Peyer's patch (tissue), 4 donors: Measurements from ENCODE around the gene VAV3. TPM values are rescaled to one million over a fixed set of nuclear protein-coding genes. Genes with fewer than 3 reads are reported as not detected.
"Not testable (repeated sequence)": the region's sequence is repeated elsewhere in the genome, so short reads cannot be mapped to it uniquely, and the experiment has no call there.

Experiments
- DNase-seq, 3 donors: peaks; one replicate each; pipeline ENCODE4 v3.0.0-alpha.2; 2017 to 2019
- H3K27ac ChIP-seq, 4 donors: fragments of 200-600 bp; sonication (generic); one replicate each; pipeline ENCODE4 v1.5.1; 2016 to 2019
- H3K27me3 ChIP-seq, 2 donors: fragments of 200-600 bp; sonication (generic); one replicate each; pipeline ENCODE4 v1.5.1; 2019
- H3K36me3 ChIP-seq, 3 donors: fragments of 200-600 bp; sonication (generic); one replicate each; pipeline ENCODE4 v1.5.1; 2016 to 2019
- H3K4me1 ChIP-seq, 4 donors: fragments of 200-600 bp; sonication (generic); one replicate each; pipeline ENCODE4 v1.5.1; 2016 to 2019
- H3K4me3 ChIP-seq, 4 donors: fragments of 200-600 bp; sonication (generic); 1 replicate in 3 of 4; 2 replicates in 1 of 4; pipeline ENCODE4 v1.5.1; 2016 to 2019; ENCODE audit warnings: mild to moderate bottlenecking in 1 of 4
- H3K9me3 ChIP-seq, 4 donors: fragments of 200-600 bp; sonication (generic); one replicate each; pipeline ENCODE4 v1.5.1; 2016 to 2019; ENCODE audit warnings: mild to moderate bottlenecking in 1 of 4
- POLR2A ChIP-seq, 2 donors: fragments of 450-650 bp; IDR thresholded peaks; one replicate each; pipeline ENCODE4 v1.5.1; 2017; ENCODE audit warnings: antibody characterized with exemption in 2 of 2, mild to moderate bottlenecking in 2 of 2, moderate library complexity in 2 of 2
- total RNA-seq, 4 donors: library from RNA; depleted of rRNA; stranded (reverse); fragments of >200 nt; gene quantifications; one replicate each; pipeline ENCODE4 v1.1.0, GENCODE V29; 2016
- TF ChIP-seq, protein P1 (sequence below), 6 experiments: fragments of 450-650 bp in 4 of 6; fragments of 200-600 bp in 2 of 6; sonication (generic) in 1 of 6; IDR thresholded peaks; one replicate each; pipeline ENCODE4 v1.5.1; 2017 to 2019; ENCODE audit warnings: antibody characterized with exemption in 6 of 6, mild to moderate bottlenecking in 3 of 6, moderate library complexity in 1 of 6

VAV3 gene
- total RNA-seq, 4 donors from 2014 or later, result 32.1 to 60.9 (median 41.5) TPM

DNA sequence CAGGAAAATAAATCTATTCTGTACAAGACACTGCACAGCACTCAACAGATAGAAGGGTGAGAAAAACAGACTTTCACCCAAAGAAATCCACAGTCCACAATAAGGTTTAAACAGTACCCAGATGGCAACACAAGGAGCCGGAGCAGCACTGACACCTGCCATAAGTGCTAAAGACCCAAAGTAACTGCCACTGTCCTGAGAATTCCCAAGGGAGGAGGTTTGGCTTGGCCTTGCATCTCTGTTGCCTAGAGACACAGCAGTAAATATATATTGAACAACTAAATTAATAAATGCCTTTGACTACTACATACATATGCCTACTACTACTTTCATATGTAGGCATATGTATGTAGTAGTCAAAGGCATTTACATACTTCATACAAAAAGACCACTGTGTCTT, 68.0 kb downstream of the VAV3 start:
- H3K4me3 ChIP-seq, result no peak overlapping the region
- no peaks in the 10 kb centered on the region for H3K4me1 ChIP-seq
- no peaks in the 10 kb centered on the region for H3K27me3 ChIP-seq
- TF ChIP-seq, protein P1, sequence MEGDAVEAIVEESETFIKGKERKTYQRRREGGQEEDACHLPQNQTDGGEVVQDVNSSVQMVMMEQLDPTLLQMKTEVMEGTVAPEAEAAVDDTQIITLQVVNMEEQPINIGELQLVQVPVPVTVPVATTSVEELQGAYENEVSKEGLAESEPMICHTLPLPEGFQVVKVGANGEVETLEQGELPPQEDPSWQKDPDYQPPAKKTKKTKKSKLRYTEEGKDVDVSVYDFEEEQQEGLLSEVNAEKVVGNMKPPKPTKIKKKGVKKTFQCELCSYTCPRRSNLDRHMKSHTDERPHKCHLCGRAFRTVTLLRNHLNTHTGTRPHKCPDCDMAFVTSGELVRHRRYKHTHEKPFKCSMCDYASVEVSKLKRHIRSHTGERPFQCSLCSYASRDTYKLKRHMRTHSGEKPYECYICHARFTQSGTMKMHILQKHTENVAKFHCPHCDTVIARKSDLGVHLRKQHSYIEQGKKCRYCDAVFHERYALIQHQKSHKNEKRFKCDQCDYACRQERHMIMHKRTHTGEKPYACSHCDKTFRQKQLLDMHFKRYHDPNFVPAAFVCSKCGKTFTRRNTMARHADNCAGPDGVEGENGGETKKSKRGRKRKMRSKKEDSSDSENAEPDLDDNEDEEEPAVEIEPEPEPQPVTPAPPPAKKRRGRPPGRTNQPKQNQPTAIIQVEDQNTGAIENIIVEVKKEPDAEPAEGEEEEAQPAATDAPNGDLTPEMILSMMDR (IDR thresholded peaks at IDR 0.05), result no peak
- no peak for TF ChIP-seq POLR2A (IDR thresholded peaks at IDR 0.05)
- H3K36me3 ChIP-seq, result no peaks in the 10 kb centered on the region
- H3K27ac ChIP-seq, result peak overlapping the region in 1 of 4 donors; percentile 53
- no peak for DNase-seq
- no peaks in the 10 kb centered on the region for H3K9me3 ChIP-seq

- H3K27ac ChIP-seq, result peak overlapping the region in 1 of 4 donors; percentile 53
- no peaks in the 10 kb centered on the region for H3K4me1 ChIP-seq
- no peaks in the 10 kb centered on the region for H3K9me3 ChIP-seq
- no peaks in the 10 kb centered on the region for H3K27me3 ChIP-seq
- no peaks in the 10 kb centered on the region for H3K36me3 ChIP-seq
- no peak overlapping the region for H3K4me3 ChIP-seq
- no peak for DNase-seq
- TF ChIP-seq POLR2A (IDR thresholded peaks at IDR 0.05), result no peak
- TF ChIP-seq, protein P1 (IDR thresholded peaks at IDR 0.05), result no peak
Observed at GRCh38 chr1:107896401-107896800, 68.6 kb downstream of the VAV3 start.

GRCh38 chr1:107895403-107896191, 69.4 kb downstream of the VAV3 start:
- H3K4me1 ChIP-seq, result no peaks in the 10 kb centered on the region
- no peaks in the 10 kb centered on the region for H3K36me3 ChIP-seq
- H3K27ac ChIP-seq, result peak overlapping the region in 1 of 4 donors; percentile 35
- no peak overlapping the region for H3K4me3 ChIP-seq
- no peaks in the 10 kb centered on the region for H3K27me3 ChIP-seq
- peak in 2 of 3 donors; percentile 52 to 58 for DNase-seq
- no peaks in the 10 kb centered on the region for H3K9me3 ChIP-seq
- TF ChIP-seq, protein P1 (IDR thresholded peaks at IDR 0.05), result no peak
- TF ChIP-seq POLR2A (IDR thresholded peaks at IDR 0.05), result no peak

- no peaks in the 10 kb centered on the region for H3K36me3 ChIP-seq
- no peaks in the 10 kb centered on the region for H3K4me1 ChIP-seq
- H3K27me3 ChIP-seq, result no peaks in the 10 kb centered on the region
Observed at GRCh38 chr1:107894605-107895004, 70.4 kb downstream of the VAV3 start.

DNA sequence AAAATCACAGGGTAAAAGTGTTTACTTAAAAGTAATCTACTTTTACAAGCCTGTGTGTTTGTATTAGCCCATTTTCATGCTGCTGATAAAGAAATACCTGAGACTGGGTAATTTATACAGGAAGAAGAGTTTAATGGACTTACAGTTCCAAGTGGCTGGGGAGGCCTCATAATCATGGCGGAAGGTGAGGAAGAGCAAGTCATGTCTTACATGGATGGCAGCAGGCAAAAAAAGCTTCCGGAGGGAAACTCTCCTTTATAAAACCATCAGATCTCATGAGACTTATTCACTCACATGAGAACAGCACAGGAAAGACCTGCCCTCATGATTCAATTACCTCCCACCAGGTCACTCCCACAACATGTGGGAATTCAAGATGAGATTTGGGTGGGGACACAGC, 71.6 kb downstream of the VAV3 start:
- not testable (repeated sequence) for DNase-seq, H3K27me3 ChIP-seq, H3K27ac ChIP-seq, H3K4me1 ChIP-seq, H3K4me3 ChIP-seq, H3K9me3 ChIP-seq, H3K36me3 ChIP-seq

More at GRCh38 chr1:107894605-107895004, 70.4 kb downstream of the VAV3 start:
- no peak for DNase-seq
- H3K27ac ChIP-seq, result no peak overlapping the region
- no peak overlapping the region for H3K4me3 ChIP-seq
- no peak for TF ChIP-seq POLR2A (IDR thresholded peaks at IDR 0.05)
- TF ChIP-seq, protein P1 (IDR thresholded peaks at IDR 0.05), result no peak
- no peaks in the 10 kb centered on the region for H3K9me3 ChIP-seq

DNA sequence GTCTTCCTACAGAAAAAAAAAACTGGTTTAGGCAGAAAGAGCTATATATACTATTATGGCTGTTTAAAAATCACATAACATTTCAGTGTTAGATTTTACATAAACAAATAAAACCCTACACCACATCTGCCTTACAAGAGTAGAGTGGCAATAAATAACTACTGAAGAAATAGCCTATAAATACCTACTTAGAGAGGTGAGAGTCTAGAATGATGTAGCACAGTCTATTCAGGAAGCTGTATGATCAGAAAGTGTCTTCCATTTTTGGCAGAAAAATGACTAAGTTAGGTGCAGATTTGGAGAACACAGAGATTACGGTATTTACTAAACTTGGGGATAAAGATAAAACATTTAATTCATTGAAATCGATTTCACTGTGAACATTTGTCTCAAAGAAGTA, 75.5 kb downstream of the VAV3 start:
- no peak overlapping the region for H3K4me3 ChIP-seq
- no peak for DNase-seq
- H3K36me3 ChIP-seq, result no peaks in the 10 kb centered on the region
- H3K4me1 ChIP-seq, result no peaks in the 10 kb centered on the region
- H3K27me3 ChIP-seq, result no peaks in the 10 kb centered on the region
- no peaks in the 10 kb centered on the region for H3K9me3 ChIP-seq
- no peak for TF ChIP-seq POLR2A (IDR thresholded peaks at IDR 0.05)
- TF ChIP-seq, protein P1 (IDR thresholded peaks at IDR 0.05), result no peak
- no peak overlapping the region for H3K27ac ChIP-seq
